HepG2 (cell line): ENCODE data around the gene NAA16.

Experiments
- ESRRA ChIP-seq: sonication (generic); formaldehyde crosslinking; IDR thresholded peaks from 2 replicates; pipeline ENCODE4 v1.5.1; 2020; ENCODE audit warnings: mild to moderate bottlenecking, low read depth, missing genetic modification reagents
- HNF4A ChIP-seq: sonication (generic); formaldehyde crosslinking; IDR thresholded peaks from 2 replicates; pipeline ENCODE4 v1.4.0; 2020; ENCODE audit warnings: missing genetic modification reagents
- MEIS2 ChIP-seq: sonication (generic); formaldehyde crosslinking; IDR thresholded peaks from 2 replicates; pipeline ENCODE4 v1.9.0; 2021; ENCODE audit warnings: mild to moderate bottlenecking, missing genetic modification reagents
- POLR2AphosphoS5 ChIP-seq: IDR thresholded peaks from 2 replicates; pipeline ENCODE4 v1.6.1; 2012; ENCODE audit warnings: low read depth, low read length
- ZNF629 ChIP-seq: sonication (generic); formaldehyde crosslinking; conservative IDR thresholded peaks from 2 replicates; pipeline ENCODE4 v1.5.0; 2020; ENCODE audit warnings: missing genetic modification reagents
- ZNF766 ChIP-seq: sonication (generic); formaldehyde crosslinking; IDR thresholded peaks from 2 replicates; pipeline ENCODE4 v1.5.0; 2020; ENCODE audit warnings: missing genetic modification reagents, borderline replicate concordance
- TF ChIP-seq, protein P1 (sequence below): sonication (generic); formaldehyde crosslinking; IDR thresholded peaks from 2 replicates; pipeline ENCODE4 v1.4.0; 2020; ENCODE audit warnings: missing genetic modification reagents

DNA sequence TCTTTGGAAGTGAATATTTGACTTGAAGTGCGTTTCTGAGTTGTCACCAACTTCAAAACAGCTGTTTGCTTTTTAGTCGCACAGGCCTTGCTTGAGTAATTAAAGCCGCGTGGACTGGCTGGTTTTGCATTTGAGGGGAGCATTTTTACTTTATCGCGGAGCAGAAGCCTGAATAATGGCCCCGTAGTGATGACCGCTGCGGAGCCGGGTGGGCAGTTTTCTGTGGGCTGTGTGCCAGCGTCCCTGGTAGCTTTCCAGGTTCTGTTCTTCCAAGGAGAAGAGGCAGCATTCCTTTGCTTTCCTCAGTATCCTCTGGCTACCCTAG, 1.1 kb downstream of the NAA16 start:
- TF ChIP-seq, protein P1, sequence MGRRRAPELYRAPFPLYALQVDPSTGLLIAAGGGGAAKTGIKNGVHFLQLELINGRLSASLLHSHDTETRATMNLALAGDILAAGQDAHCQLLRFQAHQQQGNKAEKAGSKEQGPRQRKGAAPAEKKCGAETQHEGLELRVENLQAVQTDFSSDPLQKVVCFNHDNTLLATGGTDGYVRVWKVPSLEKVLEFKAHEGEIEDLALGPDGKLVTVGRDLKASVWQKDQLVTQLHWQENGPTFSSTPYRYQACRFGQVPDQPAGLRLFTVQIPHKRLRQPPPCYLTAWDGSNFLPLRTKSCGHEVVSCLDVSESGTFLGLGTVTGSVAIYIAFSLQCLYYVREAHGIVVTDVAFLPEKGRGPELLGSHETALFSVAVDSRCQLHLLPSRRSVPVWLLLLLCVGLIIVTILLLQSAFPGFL (CRISPR knock-in tag) = no peak
- TF ChIP-seq ZNF629 (CRISPR knock-in tag) = no peak
- TF ChIP-seq HNF4A (CRISPR knock-in tag) = no peak
- TF ChIP-seq ZNF766 = no peak
- TF ChIP-seq ESRRA (CRISPR knock-in tag) = no peak
- TF ChIP-seq POLR2AphosphoS5 = no peak
- no peak for TF ChIP-seq MEIS2 (CRISPR knock-in tag)
